HG03108 (cell line): Measurements from ENCODE around the gene P2RX3.
"Not testable (repeated sequence)": the region's sequence is repeated elsewhere in the genome, so short reads cannot be mapped to it uniquely, and the experiment has no call there.

Source experiments
- ATAC-seq: cut with Tn5 transposase; IDR thresholded peaks from one replicate; pipeline ENCODE4 v1.9.1; 2021; ENCODE audit warnings: moderate library complexity; ENCODE audit not compliant: unreplicated experiment

P2RX3 gene

GRCh38 chr11:57348052-57348451, 9.9 kb downstream of the P2RX3 start:
- no peak for ATAC-seq

DNA sequence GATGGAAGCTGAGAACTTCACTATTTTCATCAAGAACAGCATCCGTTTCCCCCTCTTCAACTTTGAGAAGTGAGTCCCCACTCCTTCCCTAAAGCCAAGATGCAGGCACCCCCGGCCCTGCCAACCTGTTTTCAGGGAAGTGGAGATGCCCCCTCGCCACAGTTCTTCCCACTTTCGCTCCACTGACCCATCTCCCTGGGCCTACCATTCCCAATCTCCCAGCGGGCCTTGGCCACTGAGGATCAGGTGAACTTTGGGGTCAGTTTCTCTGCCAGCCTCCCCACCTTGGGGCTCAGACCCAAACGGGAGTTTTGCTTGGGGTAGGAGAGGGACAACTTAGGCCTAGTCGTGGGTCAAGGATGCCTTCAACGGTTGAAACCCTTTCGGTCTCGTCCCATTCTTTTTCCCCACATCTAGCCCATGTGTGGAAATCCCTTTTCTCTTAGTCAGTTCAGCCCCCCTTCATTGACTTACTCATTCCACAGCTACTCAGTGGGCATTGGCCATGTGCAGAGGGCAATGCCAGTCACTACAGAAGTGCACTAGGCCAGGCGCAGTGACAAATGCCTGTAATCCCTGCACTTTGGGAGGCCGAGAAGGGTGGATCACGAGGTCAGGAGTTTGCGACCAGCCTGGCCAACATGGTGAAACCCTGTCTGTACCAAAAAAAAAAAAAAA, 10.6 kb downstream of the P2RX3 start:
- ATAC-seq = no peak

DNA sequence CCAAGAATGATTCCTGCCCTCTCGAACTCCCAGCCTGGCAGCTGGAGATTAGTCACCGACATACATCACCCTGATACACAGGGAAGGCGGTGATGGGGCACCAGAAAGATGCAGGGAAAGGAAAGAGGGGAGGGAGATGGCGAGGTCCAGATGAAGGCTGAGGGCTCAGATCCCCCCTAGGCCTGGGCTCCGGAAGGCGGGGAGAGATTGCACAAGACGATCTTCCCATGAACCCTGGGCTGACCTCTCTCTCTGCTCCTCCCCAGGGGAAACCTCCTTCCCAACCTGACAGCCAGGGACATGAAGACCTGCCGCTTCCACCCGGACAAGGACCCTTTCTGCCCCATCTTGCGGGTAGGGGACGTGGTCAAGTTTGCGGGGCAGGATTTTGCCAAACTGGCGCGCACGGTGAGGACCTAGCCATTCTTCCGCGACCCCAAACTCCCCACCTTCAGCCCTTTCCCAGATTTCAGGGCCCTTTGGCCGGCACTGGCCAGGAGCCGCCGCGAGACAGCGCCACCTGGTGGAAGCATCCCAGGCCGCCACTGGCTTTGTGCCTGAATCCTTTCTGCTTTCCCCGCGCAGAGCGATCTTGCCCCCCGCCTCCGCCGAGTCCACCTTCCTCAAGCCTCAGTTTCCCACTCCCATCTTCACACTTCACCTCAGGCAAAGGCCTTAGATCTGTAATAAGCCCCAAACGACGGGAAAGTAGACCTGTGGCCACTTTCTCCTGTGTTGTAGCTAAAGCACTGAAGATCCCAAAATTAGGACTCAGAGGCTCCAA, 11.5 kb downstream of the P2RX3 start:
- ATAC-seq = no peak

GRCh38 chr11:57353036-57353435, 14.9 kb downstream of the P2RX3 start:
- no peak for ATAC-seq

DNA sequence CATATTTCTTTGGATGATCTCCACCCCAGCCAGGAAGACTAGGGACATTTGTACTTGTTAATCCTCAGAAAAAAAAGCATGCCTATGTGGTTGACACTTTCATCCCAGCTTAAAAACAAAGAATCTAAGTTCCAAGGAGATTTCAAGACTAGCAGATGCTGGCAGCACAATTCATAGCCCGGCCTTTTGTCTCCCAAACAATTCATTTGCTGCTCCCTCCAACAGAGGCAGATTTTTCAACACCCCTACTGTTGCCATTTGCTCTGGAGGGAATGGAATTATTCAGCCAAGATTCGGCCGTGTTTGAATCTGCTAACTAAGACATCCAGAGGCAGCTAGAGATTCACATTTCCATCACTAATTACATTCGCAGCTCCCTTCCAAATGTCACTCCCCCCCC, 15.3 kb downstream of the P2RX3 start:
- no peak for ATAC-seq

DNA sequence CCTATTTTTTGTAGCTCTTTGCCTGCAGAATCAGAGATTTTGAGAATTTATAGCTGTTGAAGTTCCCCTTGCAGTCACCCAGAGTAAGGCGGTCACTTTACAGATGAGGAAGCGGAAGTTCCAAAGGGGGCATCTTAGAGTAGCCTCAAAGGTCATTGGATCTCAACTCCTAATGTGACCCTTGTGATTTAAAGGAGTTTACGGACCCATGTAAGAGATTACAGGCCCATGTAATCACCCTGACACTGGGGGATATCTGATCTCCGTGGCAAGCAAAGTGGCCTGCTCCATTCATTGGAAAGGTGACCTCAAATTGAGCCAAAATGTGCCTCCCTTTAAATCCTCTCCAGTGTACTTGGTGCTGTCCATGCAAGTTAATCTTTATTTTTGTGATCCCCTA, 15.7 kb downstream of the P2RX3 start:
- ATAC-seq = no peak

- ATAC-seq = no peak
These were observed 16.5 kb downstream of the P2RX3 start for GRCh38 chr11:57354699-57355098.

- no peak for ATAC-seq
These were observed 18.1 kb downstream of the P2RX3 start for GRCh38 chr11:57356268-57356667.

GRCh38 chr11:57357310-57357709, 19.2 kb downstream of the P2RX3 start:
- no peak for ATAC-seq

DNA sequence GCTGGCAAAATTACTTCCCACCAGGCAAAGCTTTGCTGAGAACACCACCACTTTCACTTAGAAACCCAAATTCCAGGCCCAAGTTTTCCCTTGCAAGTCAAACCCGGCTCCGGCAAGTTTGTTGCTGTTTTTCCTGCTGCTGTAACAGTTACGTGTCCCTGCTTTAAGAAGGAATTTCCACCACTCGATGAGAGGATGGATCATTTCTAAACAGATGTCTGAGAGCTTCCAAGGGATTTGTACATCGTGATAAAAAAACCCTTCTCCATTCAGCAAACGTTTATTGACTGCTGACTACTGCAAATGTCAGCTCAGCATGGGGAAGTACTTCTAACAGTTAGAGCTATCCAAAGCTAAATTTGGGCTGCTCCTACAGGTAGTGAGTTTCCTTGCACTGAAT, 19.7 kb downstream of the P2RX3 start:
- no peak for ATAC-seq

DNA sequence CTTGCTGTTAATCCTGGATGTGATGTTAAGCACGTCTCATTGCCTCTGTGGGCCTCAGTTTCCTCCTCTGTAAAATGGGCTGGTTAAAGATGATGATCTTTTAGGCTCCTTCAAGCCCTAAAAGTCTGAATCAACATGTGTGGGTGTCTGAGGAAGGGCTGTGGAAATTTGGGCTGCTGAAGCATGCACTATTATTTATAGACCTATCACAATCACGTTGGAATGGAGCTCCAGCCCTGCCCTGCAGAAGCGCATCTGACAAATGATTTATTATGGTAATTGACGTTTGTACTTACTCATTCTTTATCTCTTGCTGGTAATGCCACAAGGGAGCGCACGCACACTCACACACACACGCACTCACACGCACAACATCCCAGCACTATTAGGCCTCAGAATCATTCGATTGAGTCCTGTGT, 20.4 kb downstream of the P2RX3 start:
- ATAC-seq = no peak

DNA sequence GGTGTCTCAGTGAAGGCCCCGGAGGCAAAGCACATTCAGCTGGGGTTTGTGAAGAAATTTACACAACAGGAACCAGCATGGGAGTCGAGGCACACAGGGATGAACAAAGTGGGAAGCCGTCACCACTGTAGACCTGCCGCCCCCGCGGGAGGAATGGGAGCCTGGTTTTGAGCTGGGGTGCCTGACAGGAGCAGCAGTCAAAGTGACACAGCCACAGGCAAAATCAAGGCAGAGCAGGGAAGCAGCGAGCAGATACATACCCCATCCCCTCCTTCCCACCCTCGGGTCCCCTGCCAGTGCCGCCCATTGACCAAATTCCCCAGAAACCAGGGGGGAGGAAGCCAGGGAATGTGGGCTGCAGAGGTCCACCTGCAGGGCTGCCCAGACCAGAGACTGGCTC, 20.8 kb downstream of the P2RX3 start:
- no peak for ATAC-seq

GRCh38 chr11:57359396-57359795, 21.2 kb downstream of the P2RX3 start:
- ATAC-seq = no peak

- ATAC-seq = no peak
These were observed 21.9 kb downstream of the P2RX3 start for GRCh38 chr11:57359896-57360690.

DNA sequence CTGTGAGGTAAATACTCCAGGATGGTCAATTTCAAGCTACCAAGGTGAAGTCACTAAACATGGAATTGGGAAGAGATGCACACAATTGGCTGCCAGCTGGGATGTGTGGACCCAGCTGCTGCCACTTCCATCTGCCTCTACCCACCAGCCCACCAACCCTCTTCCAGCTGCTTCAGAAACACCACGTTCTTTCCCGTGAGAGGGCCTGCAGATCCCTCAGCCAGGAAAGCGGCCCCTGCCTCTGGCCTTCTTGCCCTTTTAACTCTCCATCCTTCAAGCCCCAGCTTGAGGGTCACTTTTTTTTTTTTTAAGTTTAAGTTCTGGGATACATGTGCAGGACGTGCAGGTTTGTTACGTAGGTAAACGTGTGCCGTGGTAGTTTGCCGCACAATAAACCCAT, 22.8 kb downstream of the P2RX3 start:
- ATAC-seq = no peak

GRCh38 chr11:57361420-57361819, 23.3 kb downstream of the P2RX3 start:
- not testable (repeated sequence) for ATAC-seq

GRCh38 chr11:57361926-57362325, 23.8 kb downstream of the P2RX3 start:
- no peak for ATAC-seq

GRCh38 chr11:57363131-57364080, 25.3 kb downstream of the P2RX3 start:
- no peak for ATAC-seq

GRCh38 chr11:57364851-57365660, 26.9 kb downstream of the P2RX3 start:
- ATAC-seq = no peak
